ENCODE measurements around the gene CDC25C. TPM values are rescaled to one million over a fixed set of nuclear protein-coding genes. Genes with fewer than 3 reads are reported as not detected.

The CDC25C gene
- total and polyA plus RNA-seq, 9 of the 15 experiments (the other 6 are each of a cell fraction or from before 2014, with no cell fraction given), result 19.1 to 63.7 (median 31.9) TPM

DNA sequence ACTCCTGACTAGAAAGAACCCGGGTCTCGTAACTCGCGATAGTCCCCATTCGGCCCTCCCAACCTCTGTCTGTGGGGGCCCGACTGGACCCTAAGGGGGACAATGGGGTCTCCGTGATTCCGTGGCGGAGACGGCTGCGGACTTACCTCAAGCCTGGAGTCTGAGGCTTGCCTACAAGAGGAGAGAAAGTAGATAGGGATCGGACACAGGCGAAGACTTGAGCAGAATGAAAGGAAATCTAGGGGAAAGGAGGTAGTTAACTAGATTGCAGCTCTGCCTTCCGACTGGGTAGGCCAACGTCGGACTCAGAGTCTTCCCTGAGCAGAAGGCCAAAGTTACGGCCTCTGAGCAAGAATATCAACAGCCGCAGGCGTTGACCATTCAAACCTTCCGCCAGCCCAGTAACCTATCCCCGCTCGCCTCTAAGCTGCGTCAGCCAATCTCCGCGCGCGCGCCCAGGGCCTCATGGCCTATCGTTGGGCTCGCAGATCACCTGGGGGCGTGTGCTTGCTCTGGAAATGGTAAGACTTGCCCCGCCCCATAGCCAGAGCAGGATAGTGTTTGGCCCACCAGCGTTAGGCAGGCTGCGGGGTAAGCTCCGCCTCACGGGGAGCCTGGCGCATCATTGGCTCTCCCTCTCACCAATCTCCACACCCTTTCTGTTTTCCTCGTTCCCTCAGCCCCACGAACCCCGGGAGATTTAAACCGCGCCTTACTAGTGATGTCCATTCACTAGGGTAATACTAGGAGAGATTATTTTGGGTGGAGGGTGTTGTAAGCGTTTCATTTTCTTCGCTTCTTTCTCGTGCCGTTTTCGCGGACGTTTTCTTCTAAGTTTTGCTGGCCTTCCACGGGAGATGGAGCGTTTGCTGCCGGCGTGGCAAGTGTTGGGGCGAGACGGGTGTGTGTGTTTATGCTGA, at the start of gene CDC25C (continued):
- peak; percentile 78 for TF ChIP-seq POLR2B (IDR thresholded peaks at IDR 0.05; ENCODE audit: low read depth, partially characterized antibody)
- no peak for TF ChIP-seq TFAM (CRISPR knock-in tag; conservative IDR thresholded peaks at IDR 0.05)
- peak; percentile 24; the same call in 1 of the 2 replicates for TF ChIP-seq NBN (IDR thresholded peaks at IDR 0.05; ENCODE audit: low read depth)
- TF ChIP-seq ZNF121 (CRISPR knock-in tag; conservative IDR thresholded peaks at IDR 0.05), result no peak
- no peak for TF ChIP-seq NCOA1 (IDR thresholded peaks at IDR 0.05; ENCODE audit: low read depth)
- peak; percentile 90 for TF ChIP-seq ASH1L (IDR thresholded peaks at IDR 0.05; ENCODE audit: borderline replicate concordance, low read depth, partially characterized antibody)
- TF ChIP-seq ELF1 (tag; IDR thresholded peaks at IDR 0.05), result no peak
- TF ChIP-seq LARP7 (IDR thresholded peaks at IDR 0.05), result no peak
- peak; percentile 83 for TF ChIP-seq HDAC2 (IDR thresholded peaks at IDR 0.05)
- no peak for TF ChIP-seq KHSRP (IDR thresholded peaks at IDR 0.05)
- TF ChIP-seq JUNB (CRISPR knock-in tag; conservative IDR thresholded peaks at IDR 0.05), result no peak
- no peak for TF ChIP-seq POLR3G (IDR thresholded peaks at IDR 0.05; ENCODE audit: extremely low read depth, insufficient read length, insufficient replicate concordance)
- TF ChIP-seq, protein P1, sequence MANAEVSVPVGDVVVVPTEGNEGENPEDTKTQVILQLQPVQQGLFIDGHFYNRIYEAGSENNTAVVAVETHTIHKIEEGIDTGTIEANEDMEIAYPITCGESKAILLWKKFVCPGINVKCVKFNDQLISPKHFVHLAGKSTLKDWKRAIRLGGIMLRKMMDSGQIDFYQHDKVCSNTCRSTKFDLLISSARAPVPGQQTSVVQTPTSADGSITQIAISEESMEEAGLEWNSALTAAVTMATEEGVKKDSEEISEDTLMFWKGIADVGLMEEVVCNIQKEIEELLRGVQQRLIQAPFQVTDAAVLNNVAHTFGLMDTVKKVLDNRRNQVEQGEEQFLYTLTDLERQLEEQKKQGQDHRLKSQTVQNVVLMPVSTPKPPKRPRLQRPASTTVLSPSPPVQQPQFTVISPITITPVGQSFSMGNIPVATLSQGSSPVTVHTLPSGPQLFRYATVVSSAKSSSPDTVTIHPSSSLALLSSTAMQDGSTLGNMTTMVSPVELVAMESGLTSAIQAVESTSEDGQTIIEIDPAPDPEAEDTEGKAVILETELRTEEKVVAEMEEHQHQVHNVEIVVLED (CRISPR knock-in tag; IDR thresholded peaks at IDR 0.05), result no peak
- no peak for TF ChIP-seq RBM14 (IDR thresholded peaks at IDR 0.05; ENCODE audit: borderline replicate concordance, insufficient read depth, low read depth, low read length)
- TF ChIP-seq POLR3A (IDR thresholded peaks at IDR 0.05; ENCODE audit: borderline replicate concordance, extremely low read depth, insufficient read depth, insufficient read length), result no peak
- TF ChIP-seq LCOR (CRISPR knock-in tag; IDR thresholded peaks at IDR 0.05), result 0 out of 2 replicates have a peak, but pooled peaks have one; percentile 33
- TF ChIP-seq, protein P2, sequence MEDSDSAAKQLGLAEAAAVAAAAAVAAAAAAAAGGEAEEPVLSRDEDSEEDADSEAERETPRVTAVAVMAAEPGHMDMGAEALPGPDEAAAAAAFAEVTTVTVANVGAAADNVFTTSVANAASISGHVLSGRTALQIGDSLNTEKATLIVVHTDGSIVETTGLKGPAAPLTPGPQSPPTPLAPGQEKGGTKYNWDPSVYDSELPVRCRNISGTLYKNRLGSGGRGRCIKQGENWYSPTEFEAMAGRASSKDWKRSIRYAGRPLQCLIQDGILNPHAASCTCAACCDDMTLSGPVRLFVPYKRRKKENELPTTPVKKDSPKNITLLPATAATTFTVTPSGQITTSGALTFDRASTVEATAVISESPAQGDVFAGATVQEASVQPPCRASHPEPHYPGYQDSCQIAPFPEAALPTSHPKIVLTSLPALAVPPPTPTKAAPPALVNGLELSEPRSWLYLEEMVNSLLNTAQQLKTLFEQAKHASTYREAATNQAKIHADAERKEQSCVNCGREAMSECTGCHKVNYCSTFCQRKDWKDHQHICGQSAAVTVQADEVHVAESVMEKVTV (CRISPR knock-in tag; IDR thresholded peaks at IDR 0.05), result no peak
- TF ChIP-seq, protein P3, sequence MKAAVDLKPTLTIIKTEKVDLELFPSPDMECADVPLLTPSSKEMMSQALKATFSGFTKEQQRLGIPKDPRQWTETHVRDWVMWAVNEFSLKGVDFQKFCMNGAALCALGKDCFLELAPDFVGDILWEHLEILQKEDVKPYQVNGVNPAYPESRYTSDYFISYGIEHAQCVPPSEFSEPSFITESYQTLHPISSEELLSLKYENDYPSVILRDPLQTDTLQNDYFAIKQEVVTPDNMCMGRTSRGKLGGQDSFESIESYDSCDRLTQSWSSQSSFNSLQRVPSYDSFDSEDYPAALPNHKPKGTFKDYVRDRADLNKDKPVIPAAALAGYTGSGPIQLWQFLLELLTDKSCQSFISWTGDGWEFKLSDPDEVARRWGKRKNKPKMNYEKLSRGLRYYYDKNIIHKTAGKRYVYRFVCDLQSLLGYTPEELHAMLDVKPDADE (conservative IDR thresholded peaks at IDR 0.05; ENCODE audit: control insufficient read depth, low read depth, low read length), result peak; percentile 30; the same call in 1 of the 2 replicates
- TF ChIP-seq ZFP36 (IDR thresholded peaks at IDR 0.05; ENCODE audit: low read depth, low read length, partially characterized antibody), result peak; percentile 11
- peak; percentile 87 for TF ChIP-seq RBFOX2 (IDR thresholded peaks at IDR 0.05; ENCODE audit: low read depth, low read length)
- TF ChIP-seq, protein P4, sequence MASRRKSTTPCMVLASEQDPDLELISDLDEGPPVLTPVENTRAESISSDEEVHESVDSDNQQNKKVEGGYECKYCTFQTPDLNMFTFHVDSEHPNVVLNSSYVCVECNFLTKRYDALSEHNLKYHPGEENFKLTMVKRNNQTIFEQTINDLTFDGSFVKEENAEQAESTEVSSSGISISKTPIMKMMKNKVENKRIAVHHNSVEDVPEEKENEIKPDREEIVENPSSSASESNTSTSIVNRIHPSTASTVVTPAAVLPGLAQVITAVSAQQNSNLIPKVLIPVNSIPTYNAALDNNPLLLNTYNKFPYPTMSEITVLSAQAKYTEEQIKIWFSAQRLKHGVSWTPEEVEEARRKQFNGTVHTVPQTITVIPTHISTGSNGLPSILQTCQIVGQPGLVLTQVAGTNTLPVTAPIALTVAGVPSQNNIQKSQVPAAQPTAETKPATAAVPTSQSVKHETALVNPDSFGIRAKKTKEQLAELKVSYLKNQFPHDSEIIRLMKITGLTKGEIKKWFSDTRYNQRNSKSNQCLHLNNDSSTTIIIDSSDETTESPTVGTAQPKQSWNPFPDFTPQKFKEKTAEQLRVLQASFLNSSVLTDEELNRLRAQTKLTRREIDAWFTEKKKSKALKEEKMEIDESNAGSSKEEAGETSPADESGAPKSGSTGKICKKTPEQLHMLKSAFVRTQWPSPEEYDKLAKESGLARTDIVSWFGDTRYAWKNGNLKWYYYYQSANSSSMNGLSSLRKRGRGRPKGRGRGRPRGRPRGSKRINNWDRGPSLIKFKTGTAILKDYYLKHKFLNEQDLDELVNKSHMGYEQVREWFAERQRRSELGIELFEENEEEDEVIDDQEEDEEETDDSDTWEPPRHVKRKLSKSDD (conservative IDR thresholded peaks at IDR 0.05; ENCODE audit: low read length), result no peak

All from K562 (cell line).